Upper lobe of right lung (tissue), 1 donor: ENCODE data around the gene PKP3. TPM values are rescaled to one million over a fixed set of nuclear protein-coding genes. Genes with fewer than 3 reads are reported as not detected.

Experiments used
- ATAC-seq: fragments of 200-7000 bp; cut with Tn5 transposase; one replicate; pipeline ENCODE4 v1.9.1; 2020; ENCODE audit warnings: mild to moderate bottlenecking, moderate library complexity
- DNase-seq: peaks from one replicate; pipeline ENCODE4 v3.0.0-alpha.2; 2020
- H3K27ac ChIP-seq: fragments of 200-600 bp; one replicate; pipeline ENCODE4 v1.8.0; 2022
- H3K27me3 ChIP-seq: fragments of 200-600 bp; one replicate; pipeline ENCODE4 v1.8.0; 2022; ENCODE audit warnings: mild to moderate bottlenecking
- H3K36me3 ChIP-seq: fragments of 200-600 bp; one replicate; pipeline ENCODE4 v1.8.0; 2022
- H3K4me1 ChIP-seq: fragments of 200-600 bp; one replicate; pipeline ENCODE4 v1.8.0; 2022
- H3K4me3 ChIP-seq: fragments of 200-600 bp; one replicate; pipeline ENCODE4 v1.8.0; 2022; ENCODE audit warnings: mild to moderate bottlenecking
- H3K9me3 ChIP-seq: fragments of 200-600 bp; one replicate; pipeline ENCODE4 v1.8.0; 2022
- intact Hi-C: fragments of 100-400 bp; cut with DNase I; formaldehyde crosslinking; loops from one replicate; pipeline ENCODE4 v1.11.0; 2022
- total RNA-seq: library from RNA; stranded (reverse); fragmentation: NEBNext Ultra II Directional; extraction: Animal tissue kit (Norgen Biotek cat#: 25700); gene quantifications from one replicate; pipeline ENCODE4 v1.2.1, GENCODE V29; 2021
- TF ChIP-seq, protein P1 (sequence below): fragments of 200-600 bp; IDR thresholded peaks from one replicate; pipeline ENCODE4 v1.8.0; 2022; ENCODE audit warnings: antibody characterized with exemption
- donor health status: DM: no; HTN: yes; CAD: no; lungs with severe emphysema.

Gene PKP3
- total RNA-seq, 1 donor from 2014 or later = 40.4 TPM

- H3K4me3 ChIP-seq = no peak overlapping the region
- no peaks in the 10 kb centered on the region for H3K4me1 ChIP-seq
- intact Hi-C loops = no loop called here
- TF ChIP-seq, protein P1, sequence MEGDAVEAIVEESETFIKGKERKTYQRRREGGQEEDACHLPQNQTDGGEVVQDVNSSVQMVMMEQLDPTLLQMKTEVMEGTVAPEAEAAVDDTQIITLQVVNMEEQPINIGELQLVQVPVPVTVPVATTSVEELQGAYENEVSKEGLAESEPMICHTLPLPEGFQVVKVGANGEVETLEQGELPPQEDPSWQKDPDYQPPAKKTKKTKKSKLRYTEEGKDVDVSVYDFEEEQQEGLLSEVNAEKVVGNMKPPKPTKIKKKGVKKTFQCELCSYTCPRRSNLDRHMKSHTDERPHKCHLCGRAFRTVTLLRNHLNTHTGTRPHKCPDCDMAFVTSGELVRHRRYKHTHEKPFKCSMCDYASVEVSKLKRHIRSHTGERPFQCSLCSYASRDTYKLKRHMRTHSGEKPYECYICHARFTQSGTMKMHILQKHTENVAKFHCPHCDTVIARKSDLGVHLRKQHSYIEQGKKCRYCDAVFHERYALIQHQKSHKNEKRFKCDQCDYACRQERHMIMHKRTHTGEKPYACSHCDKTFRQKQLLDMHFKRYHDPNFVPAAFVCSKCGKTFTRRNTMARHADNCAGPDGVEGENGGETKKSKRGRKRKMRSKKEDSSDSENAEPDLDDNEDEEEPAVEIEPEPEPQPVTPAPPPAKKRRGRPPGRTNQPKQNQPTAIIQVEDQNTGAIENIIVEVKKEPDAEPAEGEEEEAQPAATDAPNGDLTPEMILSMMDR = no peak
- H3K27me3 ChIP-seq = no peaks in the 10 kb centered on the region
- no peak overlapping the region for H3K27ac ChIP-seq
- ATAC-seq (no peak), DNase-seq (no peak)
- H3K9me3 ChIP-seq = no peaks in the 10 kb centered on the region
- no peaks in the 10 kb centered on the region for H3K36me3 ChIP-seq
Measured at GRCh38 chr11:380491-380890, 13.5 kb upstream of the PKP3 start.

DNA sequence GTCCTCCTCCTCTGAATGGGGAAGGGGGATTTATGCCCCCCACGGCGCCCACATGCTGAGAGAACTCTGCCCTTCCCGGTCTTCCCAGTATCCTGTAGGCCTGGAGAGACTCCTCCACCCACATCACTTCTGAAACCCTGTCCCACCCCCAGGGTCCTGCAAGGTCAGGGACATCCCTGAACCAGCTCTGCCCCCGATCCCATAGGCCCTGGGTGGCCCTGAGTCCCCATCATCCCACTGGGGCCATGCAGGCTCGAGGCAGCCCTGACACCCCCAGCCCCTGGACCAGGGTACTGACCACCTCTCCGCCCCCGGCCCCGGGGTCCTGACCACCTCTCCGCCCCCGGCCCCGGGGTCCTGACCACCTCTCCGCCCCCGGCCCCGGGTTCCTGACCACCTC, 13.0 kb upstream of the PKP3 start:
- Histone ChIP-seq H3K36me3 (no peaks in the 10 kb centered on the region), H3K4me1 (no peaks in the 10 kb centered on the region), H3K9me3 (no peaks in the 10 kb centered on the region), H3K27ac (no peak overlapping the region), H3K27me3 (no peaks in the 10 kb centered on the region), H3K4me3 (no peak overlapping the region)
- intact Hi-C loops = no loop called here
- no peak for ATAC-seq
- no peak for DNase-seq
- TF ChIP-seq, protein P1 = no peak

DNA sequence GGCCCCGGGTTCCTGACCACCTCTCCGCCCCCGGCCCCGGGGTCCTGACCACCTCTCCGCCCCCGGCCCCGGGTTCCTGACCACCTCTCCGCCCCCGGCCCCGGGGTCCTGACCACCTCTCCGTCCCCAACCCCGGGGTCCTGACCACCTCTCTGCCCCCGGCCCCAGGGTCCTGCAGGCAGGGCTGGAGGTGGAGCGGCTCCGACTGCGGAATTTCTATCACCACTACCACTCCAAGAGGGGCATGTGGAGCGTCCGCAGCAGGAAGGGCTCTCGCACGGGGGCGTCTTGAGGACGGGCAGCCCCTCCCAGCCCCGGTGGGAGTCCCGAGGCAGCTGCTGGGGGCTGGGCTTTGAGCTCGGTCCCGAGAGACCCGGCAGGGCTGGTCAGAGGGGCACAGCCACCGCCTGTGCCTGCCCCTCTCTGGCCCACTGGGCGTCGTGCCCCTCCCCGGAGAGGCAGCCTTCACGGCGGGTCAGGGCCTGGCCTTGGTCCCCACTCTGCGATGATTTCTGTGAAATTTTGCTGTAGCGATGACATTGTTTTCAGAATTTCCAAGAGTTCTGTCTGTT, 12.4 kb upstream of the PKP3 start:
- no peak for ATAC-seq
- Histone ChIP-seq H3K27me3 (no peaks in the 10 kb centered on the region), H3K36me3 (no peaks in the 10 kb centered on the region), H3K4me1 (no peaks in the 10 kb centered on the region), H3K9me3 (peaks cover 3% of the 10 kb centered on the region), H3K4me3 (no peak overlapping the region), H3K27ac (no peak overlapping the region)
- intact Hi-C loops = no loop called here
- TF ChIP-seq, protein P1 = no peak
- DNase-seq = no peak

GRCh38 chr11:382081-382629, 11.9 kb upstream of the PKP3 start:
- H3K27me3 ChIP-seq = no peaks in the 10 kb centered on the region
- H3K36me3 ChIP-seq = no peaks in the 10 kb centered on the region
- no peak overlapping the region for H3K27ac ChIP-seq
- TF ChIP-seq, protein P1 = no peak
- intact Hi-C loops = no loop called here
- DNase-seq (no peak), ATAC-seq (no peak)
- no peak overlapping the region for H3K4me3 ChIP-seq
- peaks cover 7% of the 10 kb centered on the region for H3K9me3 ChIP-seq
- no peaks in the 10 kb centered on the region for H3K4me1 ChIP-seq

DNA sequence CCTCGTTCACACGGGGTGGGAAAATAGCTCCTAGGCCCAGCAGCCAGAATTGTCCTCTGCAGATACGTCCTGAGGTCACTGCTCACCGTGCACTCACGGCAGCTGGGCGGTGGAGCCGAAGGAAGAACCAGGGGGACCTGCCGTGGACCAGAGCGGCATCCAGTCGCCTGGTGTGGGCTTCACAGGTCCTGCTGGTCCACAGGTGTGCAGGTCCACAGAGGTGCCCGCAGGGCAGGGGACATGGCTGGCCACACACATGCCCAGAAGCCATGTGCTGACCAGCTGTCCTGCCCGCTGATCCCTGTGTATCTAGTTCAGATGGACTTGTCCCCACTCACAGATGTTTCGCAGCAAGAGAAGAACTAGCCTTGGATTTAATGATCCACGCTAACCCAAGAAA, 10.6 kb upstream of the PKP3 start:
- H3K36me3 ChIP-seq = no peaks in the 10 kb centered on the region
- no peaks in the 10 kb centered on the region for H3K4me1 ChIP-seq
- no peaks in the 10 kb centered on the region for H3K27me3 ChIP-seq
- intact Hi-C loops = no loop called here
- H3K4me3 ChIP-seq = no peak overlapping the region
- ATAC-seq (no peak), DNase-seq (no peak)
- TF ChIP-seq, protein P1 = no peak
- peaks cover 7% of the 10 kb centered on the region for H3K9me3 ChIP-seq
- H3K27ac ChIP-seq = no peak overlapping the region

GRCh38 chr11:384511-384910, 9.5 kb upstream of the PKP3 start:
- Histone ChIP-seq H3K9me3 (peaks cover 7% of the 10 kb centered on the region), H3K27ac (no peak overlapping the region), H3K4me3 (no peak overlapping the region), H3K4me1 (no peaks in the 10 kb centered on the region), H3K36me3 (no peaks in the 10 kb centered on the region), H3K27me3 (no peaks in the 10 kb centered on the region)
- intact Hi-C loops = no loop called here
- no peak for DNase-seq
- TF ChIP-seq, protein P1 = no peak
- no peak for ATAC-seq
